Right ventricle myocardium superior (tissue), 1 donor: Measurements from ENCODE around the gene EGF. TPM values are rescaled to one million over a fixed set of nuclear protein-coding genes. Genes with fewer than 3 reads are reported as not detected.

Experiments
- ATAC-seq: fragments of 200-7000 bp; cut with Tn5 transposase; one replicate; pipeline ENCODE4 v1.9.1; 2020; ENCODE audit warnings: mild to moderate bottlenecking; ENCODE audit not compliant: poor library complexity
- DNase-seq: peaks from one replicate; pipeline ENCODE4 v3.0.0-alpha.2; 2020
- intact Hi-C: fragments of 100-400 bp; cut with DNase I; formaldehyde crosslinking; loops from one replicate; pipeline ENCODE4 v1.11.2; 2022
- total RNA-seq: library from RNA; stranded (reverse); fragmentation: NEBNext Ultra II Directional; extraction: Animal tissue kit (Norgen Biotek cat#: 25700); gene quantifications from one replicate; pipeline ENCODE4 v1.2.1, GENCODE V29; 2021
- donor health status: DM: no; HTN: yes; CAD: no; lungs with severe emphysema.

Gene EGF
- total RNA-seq, 1 donor from 2014 or later: 13.8 TPM

DNA sequence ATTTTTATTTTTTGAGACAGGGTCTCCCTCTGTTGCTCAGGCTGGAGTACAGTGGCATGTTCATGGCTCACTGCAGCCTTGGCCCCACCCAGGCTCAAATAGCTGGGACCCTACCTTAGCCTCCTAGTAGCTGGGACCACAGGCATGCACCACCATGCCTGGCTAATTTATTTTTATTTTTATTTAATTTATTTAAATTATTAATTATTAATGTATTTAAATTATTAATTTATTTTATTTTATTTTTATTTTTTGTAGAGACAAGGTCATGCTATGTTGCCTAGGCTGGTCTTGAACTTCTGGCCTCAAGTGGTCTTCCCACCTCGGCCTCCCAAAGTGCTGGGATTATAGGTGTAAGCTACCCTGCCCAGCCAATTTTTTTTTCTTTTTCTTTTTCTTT, 69.3 kb downstream of the EGF start:
- intact Hi-C loops: no loop called here
- no peak for ATAC-seq
- no peak for DNase-seq

DNA sequence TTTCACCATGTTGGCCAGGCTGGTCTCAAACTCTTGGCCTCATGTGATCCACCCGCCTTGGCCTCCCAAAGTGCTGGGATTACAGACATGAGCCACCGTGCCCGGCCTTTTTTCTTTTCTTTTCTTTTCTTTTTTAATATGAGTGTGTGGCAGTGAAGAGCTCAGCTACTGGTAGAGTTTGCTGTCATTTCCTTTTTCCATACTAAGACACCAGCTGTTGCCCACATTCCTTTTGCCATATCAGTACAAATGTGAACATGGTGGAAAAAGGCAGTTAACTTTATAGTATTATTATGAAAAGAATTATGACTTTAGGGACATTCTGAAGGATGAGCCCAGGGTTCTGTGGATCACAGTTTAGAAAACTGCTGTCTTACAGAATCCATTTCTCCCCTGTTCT, 69.8 kb downstream of the EGF start:
- DNase-seq: no peak
- ATAC-seq: no peak
- intact Hi-C loops: no loop called here

DNA sequence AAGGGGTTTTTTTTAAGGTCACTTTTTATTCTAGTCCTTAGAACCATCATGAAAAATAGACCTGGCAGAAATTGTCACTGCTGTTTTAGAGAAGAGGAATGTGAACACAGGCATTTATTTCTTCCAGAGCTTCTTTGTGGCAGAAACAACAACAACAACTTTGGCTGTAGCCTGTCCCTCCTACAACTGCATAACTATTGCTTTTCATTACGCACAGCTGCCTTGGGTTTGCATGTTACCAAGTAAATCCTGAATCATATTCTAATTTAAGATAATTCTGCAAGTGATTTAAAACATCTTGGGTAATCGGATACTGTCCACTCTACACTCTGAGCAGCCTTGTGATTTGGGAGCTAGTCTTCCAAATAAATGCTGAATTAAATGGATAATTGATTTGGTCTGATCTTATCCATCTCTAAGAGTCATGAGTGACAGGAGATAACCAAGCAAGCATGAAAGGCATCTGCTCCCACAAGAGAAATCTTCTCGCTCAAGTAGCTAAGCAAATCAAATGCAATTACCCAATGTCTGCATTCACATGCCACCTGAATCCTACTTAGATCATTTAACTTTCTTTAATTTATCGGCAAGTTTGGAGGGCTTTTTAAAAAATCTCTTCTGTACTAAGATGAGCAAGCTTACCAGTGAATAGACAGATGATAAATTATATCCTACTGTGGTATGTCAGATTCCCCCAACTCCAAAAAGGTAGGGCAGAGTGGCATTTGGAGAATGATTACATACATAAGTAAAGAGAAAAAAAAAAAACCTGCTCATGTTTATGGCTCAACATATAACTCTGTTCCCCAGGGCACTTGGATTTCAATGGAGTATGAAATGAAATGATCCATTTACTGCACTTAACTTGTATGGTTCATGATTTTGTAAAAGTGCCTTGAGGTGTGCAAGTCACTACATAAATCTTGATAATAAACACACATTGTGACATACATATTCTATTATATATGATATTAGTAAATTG, 73.6 kb downstream of the EGF start:
- no peak for DNase-seq
- no peak for ATAC-seq
- intact Hi-C loops: no loop called here

DNA sequence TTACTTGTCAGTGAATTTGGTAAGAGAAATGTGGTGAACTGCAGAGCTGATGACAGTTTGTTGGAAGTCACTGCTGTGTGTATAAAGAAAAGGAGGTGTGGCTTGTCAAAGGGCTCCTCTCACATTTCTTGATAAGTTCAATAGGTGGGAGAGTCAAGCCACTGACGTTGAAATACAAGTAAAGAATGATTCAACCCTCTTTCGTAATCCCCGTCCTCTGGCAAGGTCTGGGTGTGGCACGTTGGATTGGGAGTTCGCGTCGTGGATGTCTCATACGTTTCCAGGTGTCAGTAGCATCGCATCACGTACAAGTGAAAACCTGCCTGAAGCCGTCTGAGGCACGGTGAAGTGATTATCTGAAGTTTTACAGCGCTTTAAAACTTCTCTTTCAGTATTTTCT, 76.4 kb downstream of the EGF start:
- no peak for ATAC-seq

DNA sequence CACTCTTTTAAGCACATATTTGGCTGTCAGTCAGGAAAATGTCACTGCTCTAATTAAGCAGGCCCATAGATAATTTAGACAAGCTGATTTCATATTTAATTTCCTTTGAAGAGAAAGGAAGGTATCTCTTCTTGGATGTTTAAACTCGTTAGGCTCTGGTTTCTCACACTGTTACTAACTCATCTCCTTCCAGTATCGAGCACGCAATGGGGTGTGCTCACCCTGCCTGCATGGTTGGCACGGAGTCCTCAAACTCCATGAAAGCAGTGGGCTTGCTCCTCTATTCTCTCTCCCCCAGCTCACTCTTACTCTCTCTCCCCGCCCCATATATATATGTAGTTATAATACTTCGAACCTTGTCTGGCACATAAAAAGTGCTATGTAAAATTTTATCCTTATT, 76.9 kb downstream of the EGF start:
- DNase-seq: no peak
- ATAC-seq: no peak
- intact Hi-C loops: no loop called here

More for the DNA sequence above, 76.4 kb downstream of the EGF start:
- DNase-seq: no peak
- intact Hi-C loops: no loop called here

DNA sequence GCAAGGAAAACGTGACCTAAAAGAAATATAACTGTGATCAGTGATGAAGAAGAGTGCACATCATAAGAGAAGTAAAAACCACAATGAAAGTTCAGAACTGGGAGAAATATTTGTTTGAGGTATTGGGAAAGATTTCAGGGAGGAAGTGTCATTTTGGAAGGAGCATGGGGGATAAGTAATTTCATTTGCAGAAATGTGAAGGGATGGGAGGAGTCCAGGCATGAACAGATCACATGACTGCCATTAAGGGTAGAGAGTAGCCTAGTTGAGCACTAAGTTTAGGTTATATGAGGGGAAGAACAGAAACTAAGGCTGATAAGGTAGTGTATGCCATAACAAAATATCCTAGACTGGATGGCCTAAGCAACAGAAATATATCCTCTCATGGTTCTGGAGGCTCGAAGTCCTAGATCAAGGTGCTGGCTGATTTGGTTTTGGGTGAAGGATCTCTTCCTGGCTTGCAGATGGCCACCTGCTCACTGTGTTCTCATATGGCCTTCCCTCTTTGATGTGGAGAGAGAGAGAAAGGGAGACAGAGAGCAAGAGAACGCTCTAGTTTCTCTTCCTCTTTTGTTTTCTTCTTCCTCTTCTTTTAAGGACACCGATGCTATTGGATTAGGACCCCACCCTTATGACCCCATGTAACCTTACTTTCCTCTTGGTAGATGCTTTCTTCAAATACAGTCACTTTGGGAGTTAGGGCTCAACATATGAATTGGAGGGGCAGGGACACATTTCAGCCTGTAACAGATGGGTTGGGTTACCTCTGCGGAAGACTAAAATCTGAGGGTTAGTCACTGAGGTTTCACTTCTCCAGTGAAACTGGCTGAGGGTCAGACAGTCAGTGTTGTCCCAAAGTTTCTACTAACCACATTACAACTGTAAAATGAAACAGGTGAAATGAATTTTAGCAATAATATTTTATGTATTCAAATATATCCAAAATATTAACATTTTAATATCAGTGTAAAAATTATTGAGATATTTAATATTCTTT, 77.9 kb downstream of the EGF start:
- intact Hi-C loops: no loop called here
- DNase-seq: no peak
- ATAC-seq: peak; percentile 59

DNA sequence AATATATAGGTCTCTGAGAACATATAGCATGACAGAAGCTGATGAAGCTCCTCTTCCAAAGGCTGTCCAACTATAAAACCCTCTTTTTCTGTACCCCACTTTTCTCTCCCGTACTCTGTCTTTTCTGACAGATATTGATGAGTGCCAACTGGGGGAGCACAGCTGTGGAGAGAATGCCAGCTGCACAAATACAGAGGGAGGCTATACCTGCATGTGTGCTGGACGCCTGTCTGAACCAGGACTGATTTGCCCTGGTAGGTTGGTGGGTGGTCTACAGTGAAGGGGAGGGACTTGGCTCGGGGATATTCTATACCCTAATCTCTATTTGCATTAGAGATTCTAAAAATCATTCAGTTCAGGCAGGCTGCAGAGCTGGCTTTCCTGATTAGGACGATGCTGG, 80.4 kb downstream of the EGF start:
- DNase-seq (no peak), ATAC-seq (no peak)
- intact Hi-C loops: no loop called here

DNA sequence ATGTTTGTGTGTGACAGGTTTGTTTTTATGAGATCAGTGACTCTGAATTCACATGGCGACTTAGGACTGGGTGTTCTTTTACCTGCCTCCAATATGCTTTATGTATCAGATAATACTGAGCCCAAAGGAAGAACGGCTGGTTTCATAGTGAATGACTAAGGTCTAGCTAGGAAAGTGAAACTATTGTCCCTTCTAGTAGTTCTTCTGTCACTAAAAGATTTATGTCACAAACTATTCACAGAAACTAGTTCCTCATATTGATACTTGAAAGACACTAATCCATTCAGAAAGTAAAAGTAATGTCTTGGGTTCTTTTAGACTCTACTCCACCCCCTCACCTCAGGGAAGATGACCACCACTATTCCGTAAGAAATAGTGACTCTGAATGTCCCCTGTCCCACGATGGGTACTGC, 81.7 kb downstream of the EGF start:
- intact Hi-C loops: no loop called here
- ATAC-seq: no peak
- no peak for DNase-seq

DNA sequence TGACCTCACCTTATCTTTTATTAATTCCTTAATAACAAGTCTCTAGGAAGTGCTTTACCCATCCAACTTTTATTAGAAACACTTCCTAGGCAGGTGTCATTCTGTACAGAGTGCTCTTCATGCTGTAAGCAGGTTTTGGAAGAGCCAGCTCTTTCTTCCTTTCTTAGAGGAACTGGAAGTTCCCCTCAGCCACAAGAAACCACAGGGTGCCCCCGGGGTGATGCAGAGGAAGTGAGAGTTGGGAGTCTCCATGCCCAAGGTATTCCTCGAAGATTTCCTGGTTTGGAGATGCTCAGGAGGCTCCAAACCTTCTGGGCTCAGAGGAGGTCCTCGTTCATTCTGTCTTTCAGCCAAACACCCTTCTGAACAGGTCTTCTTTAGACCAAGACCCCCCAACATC, 83.8 kb downstream of the EGF start:
- intact Hi-C loops: loop anchor here (5.0 kb wide), 1 partner anchor 521 kb away; no protein-coding TSS in a partner anchor
- DNase-seq (no peak), ATAC-seq (no peak)

DNA sequence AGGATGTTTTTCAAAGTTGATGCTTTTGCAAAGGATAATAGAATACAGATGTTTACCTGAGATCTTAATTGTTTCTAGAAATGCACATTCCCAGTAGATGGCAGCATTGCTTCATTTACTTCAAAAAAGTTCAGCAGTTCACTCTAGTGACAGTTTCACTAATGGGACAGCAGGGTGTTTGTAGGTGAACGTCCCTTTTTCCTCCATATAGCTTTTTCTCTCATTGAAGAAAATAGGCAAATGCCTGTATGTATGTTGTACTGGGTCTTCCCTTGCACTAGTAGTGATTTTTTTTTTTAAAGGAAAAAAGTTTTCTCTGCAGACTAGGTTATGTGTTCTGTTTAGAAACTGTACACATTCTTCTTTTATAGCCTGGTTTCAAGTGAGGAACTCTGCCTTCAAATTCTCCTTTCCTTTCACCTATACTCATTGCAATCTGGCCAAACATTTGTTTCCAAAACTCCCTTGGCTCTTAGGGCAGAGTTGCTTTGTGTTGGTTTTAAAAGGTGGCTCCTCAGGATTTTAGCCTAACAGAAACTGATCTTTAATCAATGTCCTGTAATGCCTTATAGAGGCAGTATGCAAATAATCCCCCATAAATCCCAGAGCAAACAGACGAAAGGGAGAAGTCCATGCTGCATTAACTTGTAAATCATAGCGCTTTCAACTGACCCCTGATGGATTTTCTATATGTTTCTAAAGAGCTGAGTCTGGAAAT, 86.3 kb downstream of the EGF start:
- DNase-seq: no peak
- intact Hi-C loops: loop anchor here (5.0 kb wide), 1 partner anchor 518 kb away; no protein-coding TSS in a partner anchor
- peak; percentile 68 for ATAC-seq

DNA sequence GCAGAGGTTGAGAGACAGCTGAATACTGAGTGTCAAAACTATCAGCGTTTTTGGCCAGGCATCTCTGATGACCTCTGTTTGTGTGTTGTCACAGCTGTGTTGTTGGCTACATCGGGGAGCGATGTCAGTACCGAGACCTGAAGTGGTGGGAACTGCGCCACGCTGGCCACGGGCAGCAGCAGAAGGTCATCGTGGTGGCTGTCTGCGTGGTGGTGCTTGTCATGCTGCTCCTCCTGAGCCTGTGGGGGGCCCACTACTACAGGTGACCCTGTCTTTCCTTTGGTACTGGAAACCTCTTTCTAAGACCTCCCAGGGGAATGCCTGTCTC, 86.9 kb downstream of the EGF start:
- intact Hi-C loops: loop anchor here (5.0 kb wide), 1 partner anchor 518 kb away; no protein-coding TSS in a partner anchor
- ATAC-seq (no peak), DNase-seq (no peak)

DNA sequence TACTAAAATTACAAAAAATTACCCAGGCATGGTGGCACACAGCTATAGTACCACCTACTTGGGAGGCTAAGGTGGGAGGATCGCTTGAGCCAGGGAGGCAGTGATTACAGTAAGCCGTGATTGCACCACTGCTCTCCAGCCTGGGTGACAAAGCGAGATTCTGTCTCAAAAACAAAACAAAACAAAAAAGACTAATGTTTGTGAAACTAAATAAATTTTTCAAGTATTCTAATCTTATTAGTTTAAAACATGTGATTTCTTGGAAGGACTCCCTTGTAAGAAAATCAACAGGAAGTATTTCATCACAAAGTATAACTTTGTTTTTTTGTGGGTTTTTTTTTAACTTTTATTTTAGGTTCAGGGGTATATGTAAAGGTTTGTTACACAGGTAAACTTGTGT, 89.6 kb downstream of the EGF start:
- DNase-seq (no peak), ATAC-seq (no peak)
- intact Hi-C loops: no loop called here

DNA sequence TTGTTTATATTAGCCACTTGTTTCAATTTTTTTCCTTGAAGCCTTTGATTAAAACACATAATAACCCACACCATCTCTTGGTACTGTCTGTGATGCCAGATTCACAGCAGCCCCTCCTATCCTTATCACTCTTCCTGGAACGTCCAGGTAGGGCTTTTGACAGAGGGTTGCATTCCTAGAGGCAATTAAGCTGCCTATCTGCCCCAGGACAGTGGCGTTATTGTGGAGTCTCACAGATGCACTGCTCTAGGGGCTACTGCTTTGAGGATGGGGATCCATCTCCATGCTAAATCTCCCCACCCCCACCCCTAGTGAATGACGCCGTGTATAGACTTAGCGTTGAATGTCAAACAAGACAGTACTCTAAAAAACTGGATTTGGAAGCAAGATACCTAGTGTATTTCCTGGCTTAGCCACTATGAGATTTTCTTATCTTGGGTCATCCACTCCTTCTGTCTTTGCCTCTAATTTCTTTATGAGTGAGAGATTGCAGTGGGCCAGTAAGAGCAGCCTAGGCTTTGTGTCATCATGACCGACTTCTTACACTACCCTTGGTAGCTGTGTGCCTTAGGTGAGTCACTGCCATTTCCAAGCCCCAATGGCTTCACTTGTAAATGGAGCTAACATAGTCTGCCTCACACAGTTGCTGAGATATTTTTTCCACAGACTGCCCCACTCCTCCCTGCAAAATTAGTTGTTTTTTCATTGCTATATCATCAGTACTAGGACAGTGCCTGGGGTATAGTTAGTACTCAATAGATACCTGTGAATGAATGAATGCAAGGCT, 90.9 kb downstream of the EGF start:
- intact Hi-C loops: no loop called here
- ATAC-seq: no peak

DNA sequence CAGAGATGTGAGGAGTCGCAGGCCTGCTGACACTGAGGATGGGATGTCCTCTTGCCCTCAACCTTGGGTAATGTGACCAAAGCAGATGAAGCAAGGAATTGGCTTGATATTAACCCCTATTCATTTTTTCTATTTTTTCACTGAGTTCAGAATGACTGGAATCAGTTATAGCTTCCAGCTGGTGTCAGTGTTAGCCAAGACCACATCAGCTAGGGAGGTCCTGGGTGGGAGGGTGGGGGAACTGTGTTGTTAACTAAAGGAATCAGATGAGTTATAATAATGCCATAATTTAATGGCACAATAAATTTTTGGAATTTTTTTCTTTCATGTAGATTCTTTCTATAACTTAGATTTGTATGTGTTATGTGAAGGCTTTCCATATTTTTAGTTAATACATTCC, 91.9 kb downstream of the EGF start:
- intact Hi-C loops: no loop called here
- DNase-seq (no peak), ATAC-seq (no peak)

More for the DNA sequence above, 90.9 kb downstream of the EGF start:
- no peak for DNase-seq

DNA sequence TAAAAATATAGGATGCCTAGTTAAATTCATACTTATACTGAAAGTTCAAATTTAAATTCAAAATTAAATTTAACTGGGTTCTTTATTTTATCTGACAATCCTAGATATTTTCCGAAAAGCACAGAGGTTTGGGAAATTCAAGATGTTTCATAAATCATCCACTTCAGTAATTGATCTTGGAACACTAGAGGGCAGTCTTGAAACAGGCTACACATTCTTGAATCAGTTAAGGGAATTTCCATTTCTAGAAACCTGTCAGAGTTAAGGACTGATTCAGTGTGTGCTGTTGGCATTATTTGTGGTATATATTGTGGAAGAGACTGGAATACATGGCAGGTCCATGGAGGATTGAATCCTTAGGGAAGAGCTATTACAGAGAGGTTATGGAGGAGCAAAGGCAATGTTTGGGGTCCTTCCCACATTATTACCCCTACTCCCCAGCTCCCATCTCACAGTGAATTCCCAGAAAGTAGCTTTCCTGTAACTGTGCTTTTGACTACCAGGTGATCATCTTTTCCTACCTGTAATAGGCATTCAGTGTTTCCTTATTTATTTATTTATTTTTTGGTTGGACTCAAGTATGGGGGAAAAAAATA, 92.9 kb downstream of the EGF start:
- ATAC-seq (peak; percentile 64), DNase-seq (no peak)
- intact Hi-C loops: no loop called here

DNA sequence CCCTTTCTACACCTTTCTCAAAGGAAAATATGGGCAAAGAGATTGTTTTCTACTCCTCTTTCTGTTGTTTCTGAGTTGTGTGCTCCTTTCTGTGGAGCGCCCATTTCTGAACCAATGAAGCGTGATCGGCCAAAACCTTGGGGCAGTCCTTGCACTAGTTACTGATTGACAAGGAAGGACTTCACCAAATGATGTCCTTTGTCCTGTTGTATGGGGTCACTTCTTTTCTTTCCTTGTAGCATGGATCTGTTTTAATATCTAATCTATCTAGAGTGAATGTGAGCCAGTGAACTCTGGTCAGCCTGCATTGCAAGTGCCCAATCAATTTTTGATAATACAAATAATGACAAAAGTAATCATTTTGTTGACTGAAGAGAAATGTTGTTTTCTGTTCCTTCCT, 94.5 kb downstream of the EGF start:
- DNase-seq (no peak), ATAC-seq (no peak)
- intact Hi-C loops: no loop called here

DNA sequence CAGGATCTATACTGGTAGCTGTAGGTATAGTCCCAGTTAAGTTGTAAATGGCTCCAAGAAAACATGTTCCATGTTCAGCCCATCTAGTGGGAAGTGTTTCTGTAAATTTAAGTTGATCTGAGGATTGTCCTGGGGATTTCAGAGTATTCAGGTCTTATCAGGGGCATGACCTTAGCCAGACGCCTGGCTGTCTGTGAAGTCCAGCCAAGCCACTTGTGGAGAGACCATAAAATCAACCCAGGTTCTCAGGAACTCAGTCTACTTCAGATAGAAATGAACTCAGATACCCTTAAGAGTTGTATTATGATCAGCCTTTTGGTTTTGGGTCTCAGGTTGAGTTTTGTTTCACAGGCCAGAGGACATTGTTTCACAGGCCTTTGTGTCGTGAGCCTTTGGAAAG, 95.9 kb downstream of the EGF start:
- ATAC-seq (peak; percentile 61), DNase-seq (no peak)
- intact Hi-C loops: no loop called here

DNA sequence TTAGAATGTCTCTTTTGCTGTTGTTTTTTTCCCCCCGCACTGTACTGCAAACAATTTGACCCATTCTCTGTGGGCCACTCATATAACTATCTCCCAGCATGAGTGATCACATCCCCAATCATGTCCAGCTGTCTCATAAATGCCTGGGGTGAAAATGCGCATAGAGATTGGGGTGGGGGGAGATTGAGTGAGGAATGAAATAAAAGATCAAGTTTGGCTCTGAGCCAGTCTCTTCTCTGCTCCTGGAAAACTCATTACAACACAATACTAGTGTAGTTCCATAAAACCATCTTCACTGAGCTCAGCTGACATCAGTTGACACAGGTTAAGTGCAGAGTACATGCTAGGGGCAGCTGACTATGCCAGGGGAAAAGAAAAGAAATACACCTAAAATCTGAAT, 96.9 kb downstream of the EGF start:
- ATAC-seq: no peak
- intact Hi-C loops: no loop called here
- no peak for DNase-seq
